Measurements from ENCODE around the gene C12orf60.

C12orf60 gene

GRCh38 chr12:14833952-14834351 lies 30.5 kb downstream of the C12orf60 start:
- Mint-ChIP-seq H3K4me1 (ENCODE audit: low read depth) (no peaks in the 10 kb centered on the region), H3K9me3 (no peaks in the 10 kb centered on the region), H3K4me3 (no peak overlapping the region), H3K27me3 (ENCODE audit: low read depth) (peaks cover 13% of the 10 kb centered on the region), H3K36me3 (ENCODE audit: low read depth) (no peaks in the 10 kb centered on the region), H3K27ac (no peak overlapping the region)
- no peak for DNase-seq (ENCODE audit: low spot score)

DNA sequence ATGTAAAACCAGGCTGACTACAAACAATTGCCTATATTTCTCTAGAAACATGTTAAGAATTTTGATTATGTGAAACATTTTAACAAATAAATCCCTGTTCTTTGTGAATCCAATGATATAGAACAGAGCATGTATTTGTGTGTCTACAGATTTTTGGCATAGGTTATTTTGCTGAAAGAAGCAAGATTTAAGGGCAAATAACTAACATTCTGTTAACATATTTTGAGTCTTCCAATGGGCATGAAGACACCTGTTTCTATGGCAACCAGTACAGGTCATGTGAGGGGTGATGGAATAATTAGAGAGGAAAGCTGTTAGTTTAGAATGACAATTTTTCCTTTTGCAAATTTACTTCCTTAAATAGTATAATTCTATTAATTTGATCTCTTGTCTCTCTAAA lies 31.0 kb downstream of the C12orf60 start:
- DNase-seq (ENCODE audit: low spot score): no peak
- Mint-ChIP-seq H3K4me1 (ENCODE audit: low read depth) (no peaks in the 10 kb centered on the region), H3K4me3 (no peak overlapping the region), H3K9me3 (no peaks in the 10 kb centered on the region), H3K27me3 (ENCODE audit: low read depth) (peaks cover 18% of the 10 kb centered on the region), H3K36me3 (ENCODE audit: low read depth) (no peaks in the 10 kb centered on the region), H3K27ac (no peak overlapping the region)

DNA sequence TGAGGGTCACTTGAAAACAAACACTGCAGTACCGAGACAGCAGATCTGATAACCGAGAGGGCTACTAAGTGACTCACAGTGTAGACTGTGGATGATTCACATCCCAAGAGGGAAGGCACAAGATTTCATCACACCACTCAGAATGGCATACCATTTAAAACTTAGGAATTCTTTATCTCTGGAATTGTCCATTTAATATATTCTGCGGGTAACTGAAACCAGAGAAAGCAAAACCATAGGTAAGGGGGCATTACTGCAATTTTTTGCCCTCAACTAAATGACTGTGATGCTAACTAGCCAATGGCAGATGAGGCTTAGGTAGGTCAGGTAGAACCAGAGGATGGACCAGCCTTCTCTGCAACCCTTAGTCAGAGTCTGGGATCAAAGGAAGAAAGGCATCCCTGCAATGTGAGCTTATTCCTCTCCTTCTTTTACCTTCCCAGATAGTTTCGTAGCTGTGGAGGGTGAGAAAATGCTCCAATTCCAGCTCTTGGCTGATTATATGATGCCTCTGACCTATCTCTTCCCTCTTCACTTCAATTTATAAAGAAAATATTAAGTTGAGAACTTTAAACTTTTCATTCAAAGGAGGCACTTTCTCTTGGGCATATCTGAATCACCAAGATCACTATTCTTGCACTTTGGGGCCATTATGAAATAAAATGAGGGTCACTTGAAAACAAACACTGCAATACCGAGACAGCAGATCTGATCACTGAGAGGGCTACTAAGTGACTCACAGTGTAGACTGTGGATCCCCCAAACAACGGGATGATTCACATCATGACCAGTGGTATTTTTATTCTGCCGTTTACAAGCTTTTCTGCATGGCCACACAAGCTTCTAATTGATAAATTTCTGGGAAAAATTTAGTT lies 33.1 kb downstream of the C12orf60 start:
- H3K4me3 Mint-ChIP-seq: no peak overlapping the region
- peaks cover 23% of the 10 kb centered on the region for H3K27me3 Mint-ChIP-seq (ENCODE audit: low read depth)
- no peak overlapping the region for H3K27ac Mint-ChIP-seq
- H3K4me1 Mint-ChIP-seq (ENCODE audit: low read depth): no peaks in the 10 kb centered on the region
- no peaks in the 10 kb centered on the region for H3K36me3 Mint-ChIP-seq (ENCODE audit: low read depth)
- no peak for DNase-seq (ENCODE audit: low spot score)
- H3K9me3 Mint-ChIP-seq: no peaks in the 10 kb centered on the region

GRCh38 chr12:14839262-14839661 lies 35.8 kb downstream of the C12orf60 start:
- H3K9me3 Mint-ChIP-seq: no peaks in the 10 kb centered on the region
- H3K36me3 Mint-ChIP-seq (ENCODE audit: low read depth): no peaks in the 10 kb centered on the region

DNA sequence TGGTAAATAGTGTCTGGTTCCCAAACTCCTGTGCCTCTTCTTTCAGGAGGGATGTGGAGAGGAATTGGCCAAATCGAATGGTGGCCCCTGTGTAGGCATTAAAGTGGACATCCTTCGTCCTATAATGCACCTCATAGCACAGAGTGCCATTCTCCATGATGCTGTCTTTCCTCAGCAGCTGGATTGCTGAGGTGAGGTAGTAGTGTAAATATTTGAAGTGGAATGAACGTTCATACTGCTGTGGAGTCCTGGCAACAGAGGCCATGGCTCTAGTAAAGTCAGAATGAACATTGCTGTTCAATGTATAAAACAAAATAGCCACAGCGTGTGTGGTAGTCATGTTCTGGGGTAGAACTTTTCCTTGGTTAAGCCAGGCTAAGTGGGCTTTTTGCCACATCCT lies 37.1 kb downstream of the C12orf60 start:
- H3K4me3 Mint-ChIP-seq: no peak overlapping the region
- H3K27me3 Mint-ChIP-seq (ENCODE audit: low read depth): peaks cover 17% of the 10 kb centered on the region
- H3K4me1 Mint-ChIP-seq (ENCODE audit: low read depth): peaks cover 4% of the 10 kb centered on the region
- no peak for DNase-seq (ENCODE audit: low spot score)
- H3K36me3 Mint-ChIP-seq (ENCODE audit: low read depth): no peaks in the 10 kb centered on the region
- H3K27ac Mint-ChIP-seq: no peak overlapping the region
- H3K9me3 Mint-ChIP-seq: no peaks in the 10 kb centered on the region

More at GRCh38 chr12:14839262-14839661, 35.8 kb downstream of the C12orf60 start:
- no peaks in the 10 kb centered on the region for H3K4me1 Mint-ChIP-seq (ENCODE audit: low read depth)
- peaks cover 17% of the 10 kb centered on the region for H3K27me3 Mint-ChIP-seq (ENCODE audit: low read depth)
- H3K4me3 Mint-ChIP-seq: no peak overlapping the region
- H3K27ac Mint-ChIP-seq: no peak overlapping the region
- no peak for DNase-seq (ENCODE audit: low spot score)

GRCh38 chr12:14841761-14842160 lies 38.3 kb downstream of the C12orf60 start:
- Mint-ChIP-seq H3K4me3 (no peak overlapping the region), H3K4me1 (ENCODE audit: low read depth) (peaks cover 4% of the 10 kb centered on the region), H3K27me3 (ENCODE audit: low read depth) (peaks cover 17% of the 10 kb centered on the region), H3K9me3 (no peaks in the 10 kb centered on the region), H3K36me3 (ENCODE audit: low read depth) (no peaks in the 10 kb centered on the region), H3K27ac (no peak overlapping the region)
- no peak for DNase-seq (ENCODE audit: low spot score)

GRCh38 chr12:14842315-14842714 lies 38.8 kb downstream of the C12orf60 start:
- H3K27me3 Mint-ChIP-seq (ENCODE audit: low read depth): peaks cover 17% of the 10 kb centered on the region
- peaks cover 4% of the 10 kb centered on the region for H3K4me1 Mint-ChIP-seq (ENCODE audit: low read depth)
- no peak overlapping the region for H3K27ac Mint-ChIP-seq
- no peak overlapping the region for H3K4me3 Mint-ChIP-seq
- H3K36me3 Mint-ChIP-seq (ENCODE audit: low read depth): no peaks in the 10 kb centered on the region
- H3K9me3 Mint-ChIP-seq: no peaks in the 10 kb centered on the region
- no peak for DNase-seq (ENCODE audit: low spot score)

GRCh38 chr12:14843425-14843887 lies 40.0 kb downstream of the C12orf60 start, which contains the start of gene ART4:
TSS of gene ART4 (minus strand) at chr12:14843526. CDS start at chr12:14843113, 413 bp downstream.
- no peak within 1 kb of the TSS for H3K27ac Mint-ChIP-seq
- H3K36me3 Mint-ChIP-seq (ENCODE audit: low read depth): no peaks in the 10 kb centered on the region
- H3K9me3 Mint-ChIP-seq: no peaks in the 10 kb centered on the region
- DNase-seq (ENCODE audit: low spot score): no peak
- H3K4me1 Mint-ChIP-seq (ENCODE audit: low read depth): peaks cover 4% of the 10 kb centered on the region
- H3K27me3 Mint-ChIP-seq (ENCODE audit: low read depth): peaks cover 17% of the 10 kb centered on the region
- H3K4me3 Mint-ChIP-seq: no peak within 1 kb of the TSS

DNA sequence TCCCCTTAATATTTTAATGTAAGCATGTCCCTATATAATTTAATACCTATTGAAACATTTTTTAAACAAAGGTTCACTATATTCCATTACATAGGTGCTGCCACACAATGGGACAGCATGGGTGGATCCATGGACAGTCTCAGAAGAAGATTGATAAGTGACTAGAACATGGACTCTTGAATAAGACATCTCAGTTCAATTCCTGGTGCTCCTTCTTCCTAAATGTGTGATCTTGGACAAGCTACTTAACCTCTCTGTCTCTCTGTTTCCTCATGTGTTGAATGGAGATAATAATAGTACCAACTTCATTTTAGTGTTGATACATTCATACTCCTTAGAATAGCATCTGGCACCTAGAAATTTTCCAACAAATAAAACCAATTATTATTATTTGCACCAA lies 40.9 kb downstream of the C12orf60 start:
- no peaks in the 10 kb centered on the region for H3K9me3 Mint-ChIP-seq

DNA sequence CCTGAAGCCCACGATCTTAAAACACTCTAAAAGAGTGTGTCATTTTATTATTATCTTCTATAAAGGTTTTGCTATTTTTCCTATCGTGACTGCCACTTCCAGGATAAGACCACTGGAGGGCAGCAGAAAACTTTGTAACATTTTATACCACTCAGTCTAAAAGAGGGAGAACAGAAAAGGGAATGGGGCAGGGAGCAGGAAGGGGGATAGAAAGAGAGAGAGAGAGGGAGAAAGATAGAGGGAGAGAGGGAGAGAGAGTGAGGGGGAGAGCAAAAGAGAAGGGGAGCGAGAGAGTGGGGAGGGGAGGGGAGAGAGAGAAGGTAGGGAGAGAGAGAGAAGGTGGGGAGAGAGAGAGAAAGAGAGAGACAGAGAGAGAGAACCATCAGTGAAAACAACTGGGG lies 41.9 kb downstream of the C12orf60 start:
- H3K4me3 Mint-ChIP-seq: no peak overlapping the region
- no peaks in the 10 kb centered on the region for H3K9me3 Mint-ChIP-seq
- H3K36me3 Mint-ChIP-seq (ENCODE audit: low read depth): no peaks in the 10 kb centered on the region
- peaks cover 8% of the 10 kb centered on the region for H3K27me3 Mint-ChIP-seq (ENCODE audit: low read depth)
- peaks cover 4% of the 10 kb centered on the region for H3K4me1 Mint-ChIP-seq (ENCODE audit: low read depth)
- no peak overlapping the region for H3K27ac Mint-ChIP-seq
- no peak for DNase-seq (ENCODE audit: low spot score)

More for the DNA sequence above, 40.9 kb downstream of the C12orf60 start:
- H3K4me3 Mint-ChIP-seq: no peak overlapping the region
- no peaks in the 10 kb centered on the region for H3K36me3 Mint-ChIP-seq (ENCODE audit: low read depth)
- no peak for DNase-seq (ENCODE audit: low spot score)
- H3K4me1 Mint-ChIP-seq (ENCODE audit: low read depth): peaks cover 4% of the 10 kb centered on the region
- H3K27ac Mint-ChIP-seq: no peak overlapping the region
- peaks cover 13% of the 10 kb centered on the region for H3K27me3 Mint-ChIP-seq (ENCODE audit: low read depth)

GRCh38 chr12:14846042-14846587 lies 42.6 kb downstream of the C12orf60 start:
- peaks cover 4% of the 10 kb centered on the region for H3K4me1 Mint-ChIP-seq (ENCODE audit: low read depth)
- no peak overlapping the region for H3K4me3 Mint-ChIP-seq
- DNase-seq (ENCODE audit: low spot score): no peak
- peaks cover 8% of the 10 kb centered on the region for H3K27me3 Mint-ChIP-seq (ENCODE audit: low read depth)
- no peak overlapping the region for H3K27ac Mint-ChIP-seq
- no peaks in the 10 kb centered on the region for H3K9me3 Mint-ChIP-seq
- H3K36me3 Mint-ChIP-seq (ENCODE audit: low read depth): no peaks in the 10 kb centered on the region

DNA sequence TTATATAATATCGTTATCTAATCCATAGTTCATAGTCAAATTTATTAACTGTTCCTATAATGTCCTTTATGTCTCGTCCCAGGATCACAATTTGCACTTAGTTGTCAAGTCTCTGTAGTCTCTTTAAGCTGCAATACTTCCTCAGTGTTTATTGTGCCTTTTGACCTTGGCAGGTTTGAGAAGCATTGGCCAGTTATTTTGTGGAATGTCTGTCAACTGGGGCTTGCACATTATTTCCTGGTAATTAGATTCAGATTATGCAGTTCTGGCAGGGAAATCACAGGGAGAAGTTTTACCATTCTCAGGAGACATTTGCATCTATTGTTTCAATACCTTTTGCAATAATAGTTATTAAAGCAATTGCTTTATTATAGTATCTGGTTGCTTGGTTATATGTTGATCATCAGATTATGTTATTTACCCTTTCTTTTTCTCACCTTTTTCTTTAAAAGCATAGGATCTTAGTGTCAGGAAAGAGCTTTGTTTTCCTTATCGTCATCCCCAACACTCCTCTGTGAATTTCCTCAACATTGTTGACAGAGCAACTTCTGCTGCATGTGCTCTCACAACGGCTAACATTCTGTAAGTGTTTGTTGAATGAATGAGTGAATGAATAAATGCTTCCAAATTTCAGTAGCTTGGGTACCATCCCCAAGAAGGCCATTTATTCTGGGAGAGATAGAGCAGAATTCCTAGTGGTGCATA lies 43.6 kb downstream of the C12orf60 start:
- no peak for DNase-seq (ENCODE audit: low spot score)
- no peaks in the 10 kb centered on the region for H3K36me3 Mint-ChIP-seq (ENCODE audit: low read depth)
- no peak overlapping the region for H3K27ac Mint-ChIP-seq
- no peak overlapping the region for H3K4me3 Mint-ChIP-seq
- peaks cover 4% of the 10 kb centered on the region for H3K4me1 Mint-ChIP-seq (ENCODE audit: low read depth)
- peaks cover 3% of the 10 kb centered on the region for H3K27me3 Mint-ChIP-seq (ENCODE audit: low read depth)
- H3K9me3 Mint-ChIP-seq: no peaks in the 10 kb centered on the region

- Mint-ChIP-seq H3K27ac (no peak overlapping the region), H3K27me3 (ENCODE audit: low read depth) (peaks cover 3% of the 10 kb centered on the region), H3K9me3 (no peaks in the 10 kb centered on the region), H3K4me3 (no peak overlapping the region), H3K36me3 (ENCODE audit: low read depth) (no peaks in the 10 kb centered on the region), H3K4me1 (ENCODE audit: low read depth) (peaks cover 4% of the 10 kb centered on the region)
- no peak for DNase-seq (ENCODE audit: low spot score)
These were observed 46.2 kb downstream of the C12orf60 start for GRCh38 chr12:14849661-14850060.

All from T-helper 2 cell treated with Interferon-gamma antibody and Interleukin-4, amounts not matched to agents 5 μg/mL and 100 μg/mL, for 36 hours (primary cell).